ENCODE results near the gene SP140L. TPM values are rescaled to one million over a fixed set of nuclear protein-coding genes. Genes with fewer than 3 reads are reported as not detected.
"Not testable (repeated sequence)": the region's sequence is repeated elsewhere in the genome, so short reads cannot be mapped to it uniquely, and the experiment has no call there.

Gene SP140L
- polyA plus RNA-seq, 1 donor: 5.4 TPM

DNA sequence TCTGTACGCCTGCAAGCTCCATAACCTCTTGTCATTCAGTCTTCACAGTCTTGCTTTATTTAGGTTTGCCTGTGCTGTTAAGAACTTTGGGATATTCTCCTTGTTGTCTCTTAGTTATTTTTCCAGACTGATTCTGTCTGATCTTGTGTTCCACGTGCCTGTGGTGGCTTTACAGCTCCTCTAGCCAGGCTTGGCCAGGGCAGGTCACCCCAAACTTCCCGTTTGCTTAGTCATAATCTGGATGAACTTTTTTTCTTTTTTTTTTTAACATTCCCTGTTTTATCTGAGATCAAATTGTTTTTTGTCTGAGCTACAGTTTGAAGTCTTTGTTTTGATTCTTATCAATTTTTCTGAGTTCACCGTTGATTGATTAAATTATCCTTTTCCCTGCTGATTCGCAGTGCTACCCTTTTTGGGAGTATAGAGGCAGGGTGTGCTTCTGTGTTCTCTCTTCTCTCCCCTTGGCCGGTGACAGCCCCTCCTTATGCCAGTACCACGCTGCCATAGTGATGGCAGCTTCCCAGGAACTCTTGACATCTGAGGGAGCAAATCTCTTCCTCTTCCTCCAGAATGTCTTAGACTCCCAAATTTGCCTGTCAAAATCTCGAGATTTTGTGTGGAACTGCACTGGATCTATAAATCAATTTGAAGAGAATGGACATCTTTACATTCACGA, 91.5 kb downstream of the SP140L start:
- no peak for DNase-seq (ENCODE audit: low read depth)

DNA sequence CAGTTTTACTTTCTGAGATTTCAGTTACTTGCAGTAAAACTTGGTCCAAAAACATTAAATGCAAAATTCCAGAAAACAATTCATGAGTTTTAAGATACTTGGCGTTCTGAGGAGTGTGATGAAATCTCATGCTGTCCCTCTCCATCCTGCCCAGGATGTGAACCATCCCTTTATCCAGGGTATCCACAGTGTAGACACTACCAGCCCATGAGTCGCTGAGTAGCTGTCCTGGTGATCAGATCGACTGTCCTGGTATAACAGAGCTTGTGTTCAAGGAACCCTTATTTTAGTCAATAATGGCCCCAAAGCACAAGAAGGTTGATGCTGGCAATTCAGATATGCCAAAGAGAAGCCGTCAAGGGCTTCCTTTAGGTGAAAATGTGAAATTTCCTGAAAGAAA, 92.2 kb downstream of the SP140L start:
- no peak for DNase-seq (ENCODE audit: low read depth)

DNA sequence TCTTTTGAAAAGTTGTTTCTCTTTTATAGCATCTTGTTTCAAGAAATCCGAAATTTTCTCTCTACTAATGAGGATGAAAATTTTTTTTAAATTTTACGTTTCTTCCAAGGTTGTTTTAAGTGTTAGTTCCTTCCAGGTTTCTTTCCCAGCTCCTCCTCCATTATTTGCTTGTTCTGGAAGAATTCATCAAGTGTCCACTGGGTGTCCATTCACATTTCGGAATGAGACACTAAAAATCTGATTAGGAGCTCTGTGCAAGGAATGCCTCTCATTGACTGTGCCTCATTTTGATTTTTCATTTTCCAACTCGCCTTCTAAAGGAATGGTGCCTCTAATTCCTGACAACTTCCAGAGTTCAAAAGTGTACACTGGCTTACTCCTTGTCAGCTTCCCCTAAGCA, 95.2 kb downstream of the SP140L start:
- no peak for DNase-seq (ENCODE audit: low read depth)

DNA sequence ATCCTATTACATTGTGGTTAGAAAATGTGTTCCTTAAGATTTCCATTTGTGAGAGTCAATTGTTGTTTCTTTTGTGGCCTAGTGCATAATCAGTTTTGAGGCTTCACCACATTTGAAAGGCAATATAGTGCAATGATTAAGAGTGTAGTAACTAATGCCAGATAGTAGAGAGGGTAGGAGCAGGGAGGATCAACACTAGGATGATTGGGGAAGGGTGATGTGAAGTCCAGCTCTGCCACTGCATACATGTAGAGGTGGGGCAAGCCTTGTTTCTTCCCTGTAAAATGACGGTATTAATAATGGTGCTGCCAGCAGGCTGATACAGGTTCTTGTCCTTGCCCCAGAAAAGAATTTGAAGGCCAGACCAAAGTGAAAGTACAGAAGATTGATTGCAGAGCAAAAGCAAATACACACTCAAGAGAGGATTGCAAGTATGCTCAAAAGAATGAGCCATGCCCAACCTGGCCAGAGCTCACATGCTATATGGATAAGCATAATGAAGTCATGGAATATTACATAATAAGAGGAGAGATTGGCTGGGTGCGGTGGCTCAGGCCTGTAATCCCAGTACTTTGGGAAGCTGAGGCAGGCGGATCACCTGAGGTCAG, 97.0 kb downstream of the SP140L start:
- no peak for DNase-seq (ENCODE audit: low read depth)

DNA sequence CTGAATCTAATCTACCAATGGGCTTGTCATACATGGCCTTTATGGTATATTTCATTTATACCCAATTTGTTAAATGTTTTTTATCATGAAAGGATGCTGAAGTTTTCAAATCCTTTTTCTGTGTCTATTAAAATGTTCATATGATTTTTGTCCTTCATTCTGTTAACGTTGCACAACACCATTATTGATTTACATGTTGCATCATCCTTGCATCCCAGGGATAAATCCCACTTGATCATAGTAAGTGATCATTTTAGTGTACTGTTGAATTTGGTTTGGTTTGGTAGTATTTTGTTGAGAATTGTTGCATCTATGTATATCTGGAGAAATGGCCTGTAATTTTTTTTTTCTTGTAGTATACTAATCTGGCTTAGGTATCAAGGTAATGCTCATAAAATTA, 98.4 kb downstream of the SP140L start:
- DNase-seq (ENCODE audit: low read depth): no peak

DNA sequence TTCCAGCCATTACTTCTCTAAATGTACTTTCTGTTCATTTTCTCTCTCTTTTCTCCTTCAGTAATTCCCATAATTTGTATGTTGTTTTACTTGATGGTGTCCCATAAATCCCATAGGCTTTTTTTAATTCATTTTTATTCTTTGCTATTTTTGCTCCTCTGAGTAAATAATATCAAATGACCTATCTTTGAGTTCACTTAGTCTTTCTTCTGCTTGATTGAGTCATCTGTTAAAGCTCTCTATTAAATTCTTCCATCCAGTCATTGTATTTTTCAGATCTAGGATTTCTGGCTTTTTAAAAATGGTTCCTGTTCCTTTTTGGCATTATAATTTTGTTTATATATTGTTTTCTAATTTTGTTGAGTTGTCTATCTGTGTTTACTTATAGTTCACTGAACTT, 102.5 kb downstream of the SP140L start:
- no peak for DNase-seq (ENCODE audit: low read depth)

DNA sequence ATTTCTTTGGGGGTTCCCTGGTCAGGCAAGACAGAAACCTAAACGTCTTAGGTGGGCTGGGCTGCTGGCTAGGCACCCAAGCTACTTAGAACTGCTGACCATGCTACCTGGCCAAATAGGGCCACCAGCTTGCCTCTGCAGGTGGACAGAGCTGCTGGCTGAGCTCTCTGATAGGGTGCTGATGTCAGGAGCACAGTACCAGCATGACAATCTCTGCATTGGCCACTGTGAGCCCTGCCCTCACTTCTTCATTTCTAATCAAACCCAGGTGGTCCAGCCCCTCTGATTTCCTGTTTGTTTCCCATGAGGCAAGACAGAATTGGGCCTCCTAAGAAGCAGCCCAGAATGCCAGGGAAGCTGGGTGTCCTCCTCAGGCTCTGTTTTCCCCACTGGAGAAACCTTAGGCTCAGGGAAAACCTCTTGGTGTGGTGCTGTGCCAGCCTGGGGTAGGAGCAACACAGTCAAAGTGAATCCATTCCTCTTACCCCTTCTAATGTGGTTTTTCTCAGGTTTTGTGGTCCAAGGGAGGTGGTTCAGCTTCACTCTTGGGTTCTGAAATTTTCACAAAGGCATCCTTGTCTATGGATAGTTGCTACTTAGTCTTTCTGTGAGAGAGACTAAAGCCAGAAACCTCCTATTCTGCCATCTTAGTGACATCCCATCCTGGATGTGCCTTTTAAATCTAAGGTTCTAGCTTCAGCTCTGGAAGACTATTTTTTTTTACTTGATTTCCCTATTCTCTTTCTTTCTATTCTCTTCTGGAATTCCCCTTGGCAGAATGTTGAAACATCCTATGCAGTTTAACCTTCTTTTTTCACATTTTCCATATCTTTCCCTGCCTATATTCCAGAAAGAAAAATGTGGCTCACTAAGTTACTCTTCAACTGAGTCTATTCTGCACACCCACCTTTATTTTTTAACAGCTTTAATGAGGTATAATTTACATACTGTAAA, 104.2 kb downstream of the SP140L start:
- DNase-seq (ENCODE audit: low read depth): no peak

DNA sequence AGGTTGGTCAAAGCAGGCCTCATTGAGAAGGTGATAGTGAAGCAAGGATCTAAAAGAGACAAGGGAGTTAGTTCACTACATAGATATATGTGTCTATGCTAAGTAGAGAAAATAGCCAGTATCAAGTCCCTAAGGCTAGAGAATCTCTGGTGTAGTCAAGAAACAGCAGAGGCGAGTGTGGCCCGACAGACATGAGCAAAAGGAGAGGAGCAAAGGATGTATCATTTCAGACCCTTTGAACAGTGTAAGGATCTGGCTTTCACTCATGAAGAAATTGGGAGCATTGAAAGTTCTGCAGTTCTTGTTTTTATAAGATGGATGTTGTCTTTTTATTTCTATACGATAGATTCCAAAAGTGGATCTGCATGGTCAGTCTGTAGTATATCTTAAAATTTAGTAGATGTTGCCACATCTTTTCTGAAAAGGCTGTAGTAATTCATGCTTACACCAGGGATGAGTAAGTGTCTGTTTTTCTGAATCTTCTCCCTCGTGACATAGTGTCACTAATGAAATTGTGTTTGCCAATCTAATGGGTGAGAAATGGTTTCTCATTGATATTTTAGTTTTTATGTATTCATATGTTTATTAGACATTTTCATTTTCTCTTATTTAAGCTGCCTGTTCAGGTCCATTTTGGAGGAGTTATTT, 107.8 kb downstream of the SP140L start:
- DNase-seq (ENCODE audit: low read depth): no peak

DNA sequence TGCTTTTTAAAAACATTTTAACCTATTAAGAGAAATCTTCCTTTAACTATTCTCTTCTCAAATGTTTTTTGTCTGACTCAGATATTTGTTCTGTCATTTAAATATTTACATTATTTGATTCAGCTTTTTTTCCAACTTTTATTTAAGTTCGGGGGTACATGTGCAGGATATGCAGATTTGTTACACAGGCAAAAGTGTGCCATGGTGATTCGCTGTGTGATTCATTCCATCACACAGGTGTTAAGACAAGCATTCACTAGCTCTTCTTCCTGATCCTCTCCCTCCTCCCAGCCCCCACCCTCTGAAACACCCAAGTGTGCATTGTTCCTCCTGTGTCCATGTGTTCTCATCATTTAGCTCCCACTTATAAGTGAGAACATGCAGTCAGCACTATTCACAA, 108.4 kb downstream of the SP140L start:
- DNase-seq (ENCODE audit: low read depth): no peak

DNA sequence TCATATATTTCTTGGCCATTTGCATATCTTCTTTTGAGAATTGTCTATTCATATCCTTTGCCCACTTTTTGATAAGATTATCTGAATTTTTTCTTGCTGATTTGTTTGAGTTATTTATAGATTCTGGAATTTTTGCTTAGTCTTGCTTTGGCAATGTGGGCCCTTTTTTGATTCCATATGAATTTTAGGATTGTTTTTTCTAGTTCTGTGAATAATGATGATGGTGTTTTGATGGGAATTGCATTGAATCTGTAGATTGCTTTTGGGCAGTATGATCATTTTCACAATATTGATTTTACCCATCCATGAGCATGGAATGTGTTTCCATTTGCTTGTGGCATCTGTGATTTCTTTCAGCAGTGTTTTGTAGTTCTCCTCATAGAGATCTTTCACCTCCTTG, 112.1 kb downstream of the SP140L start:
- not testable (repeated sequence) for DNase-seq (ENCODE audit: low read depth)

DNA sequence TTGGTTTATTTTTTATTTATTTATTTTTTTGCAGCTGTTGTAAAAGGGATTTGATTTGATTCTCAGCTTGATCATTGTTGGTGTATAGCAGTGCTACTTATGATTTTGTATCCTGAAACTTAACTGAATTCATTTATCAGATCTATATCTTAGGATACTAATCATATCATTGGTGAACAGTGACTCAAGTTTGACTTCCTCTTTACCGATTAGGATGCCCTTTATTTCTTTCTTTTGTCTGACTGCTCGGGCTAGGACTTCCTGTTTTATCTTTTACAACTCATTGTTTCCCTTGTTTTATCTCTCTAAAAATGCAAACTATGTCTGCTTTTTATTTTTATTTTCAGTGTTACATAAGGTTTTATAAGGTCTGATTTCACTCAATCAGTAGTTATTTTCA, 112.6 kb downstream of the SP140L start:
- no peak for DNase-seq (ENCODE audit: low read depth)

DNA sequence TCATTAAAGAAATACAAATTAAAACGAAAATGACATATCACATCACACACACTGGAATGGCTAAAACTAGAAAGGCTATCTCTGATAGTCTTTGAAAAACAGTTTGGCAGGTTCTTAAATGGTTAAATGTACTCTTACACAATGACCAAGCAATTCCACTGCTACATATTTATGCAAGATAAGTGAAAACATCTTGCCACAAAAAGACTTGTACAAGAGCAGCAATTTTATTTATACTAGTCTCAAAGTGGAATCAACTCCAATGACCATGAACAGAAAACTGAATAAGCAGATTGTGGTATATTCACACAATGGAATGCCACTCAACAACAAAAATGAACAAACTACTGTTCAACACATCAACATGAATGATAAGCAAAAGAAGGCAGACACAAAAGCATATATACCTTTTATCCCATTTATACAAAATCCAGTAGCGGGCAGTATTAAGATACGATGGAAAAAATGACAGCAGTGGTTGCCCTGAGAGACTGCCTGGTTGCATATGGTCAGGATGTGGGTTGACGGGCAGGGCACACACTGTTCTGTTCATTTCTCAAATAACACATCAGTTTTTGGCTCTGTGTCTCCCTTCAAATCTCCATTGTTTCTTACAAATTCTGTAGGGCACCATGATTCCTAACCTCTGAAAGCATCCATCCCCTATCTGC, 114.4 kb downstream of the SP140L start:
- no peak for DNase-seq (ENCODE audit: low read depth)

DNA sequence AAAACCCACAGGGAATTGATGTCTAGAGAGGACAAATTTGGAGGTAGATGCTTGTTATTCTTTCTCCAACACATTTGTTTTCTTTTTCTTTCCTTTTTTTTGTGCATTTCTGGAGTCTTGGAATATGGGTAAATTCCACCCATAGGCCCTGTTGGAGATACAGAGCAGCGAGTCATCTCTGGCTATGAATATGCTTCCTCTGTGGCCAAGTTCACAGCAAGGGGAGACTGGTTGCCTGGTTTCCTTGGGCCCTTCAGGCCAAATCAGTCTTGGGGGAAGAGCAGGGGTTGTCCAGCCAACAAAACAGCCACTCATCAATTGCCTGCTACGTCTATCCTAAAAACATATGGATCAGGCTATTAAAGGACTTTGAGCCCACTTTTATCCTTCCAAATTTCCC, 116.5 kb downstream of the SP140L start:
- DNase-seq (ENCODE audit: low read depth): no peak

DNA sequence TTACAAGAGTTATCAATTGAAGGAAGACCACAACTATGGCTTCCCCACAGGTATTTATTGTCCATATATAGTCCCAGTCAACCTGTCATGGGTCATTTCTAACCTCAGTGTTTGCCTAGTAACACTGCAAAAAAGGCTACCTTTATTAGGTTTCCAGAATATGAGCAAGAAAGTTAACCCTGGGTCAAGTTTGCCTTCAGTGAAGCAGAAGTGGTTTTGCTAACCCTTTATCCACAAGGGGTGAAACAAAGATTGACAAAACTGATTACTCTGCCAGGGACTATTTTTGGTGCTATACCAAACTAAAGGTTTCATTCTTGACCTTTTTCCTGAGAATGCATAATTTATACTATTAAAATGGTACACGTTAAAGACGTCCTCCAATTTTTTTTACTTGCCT, 117.8 kb downstream of the SP140L start:
- no peak for DNase-seq (ENCODE audit: low read depth)

DNA sequence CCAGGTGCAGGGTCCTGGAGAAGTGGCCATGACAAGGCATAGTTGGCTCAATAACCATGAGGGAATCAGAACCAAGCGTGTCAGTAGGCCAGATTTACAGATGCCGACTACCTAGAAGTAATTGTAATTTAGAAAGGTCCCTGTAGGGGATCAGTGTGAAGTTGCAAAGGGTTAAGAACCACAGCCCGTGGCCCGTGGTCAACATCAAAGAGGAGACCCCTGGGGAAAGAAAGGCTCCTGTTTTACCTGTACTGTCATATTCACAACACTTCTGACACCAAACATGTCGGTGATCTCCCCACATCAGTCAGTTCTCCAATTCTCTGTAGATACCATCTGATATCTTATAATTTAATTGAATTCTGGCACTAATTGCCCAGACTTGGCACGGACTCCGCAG, 120.0 kb downstream of the SP140L start:
- no peak for DNase-seq (ENCODE audit: low read depth)

DNA sequence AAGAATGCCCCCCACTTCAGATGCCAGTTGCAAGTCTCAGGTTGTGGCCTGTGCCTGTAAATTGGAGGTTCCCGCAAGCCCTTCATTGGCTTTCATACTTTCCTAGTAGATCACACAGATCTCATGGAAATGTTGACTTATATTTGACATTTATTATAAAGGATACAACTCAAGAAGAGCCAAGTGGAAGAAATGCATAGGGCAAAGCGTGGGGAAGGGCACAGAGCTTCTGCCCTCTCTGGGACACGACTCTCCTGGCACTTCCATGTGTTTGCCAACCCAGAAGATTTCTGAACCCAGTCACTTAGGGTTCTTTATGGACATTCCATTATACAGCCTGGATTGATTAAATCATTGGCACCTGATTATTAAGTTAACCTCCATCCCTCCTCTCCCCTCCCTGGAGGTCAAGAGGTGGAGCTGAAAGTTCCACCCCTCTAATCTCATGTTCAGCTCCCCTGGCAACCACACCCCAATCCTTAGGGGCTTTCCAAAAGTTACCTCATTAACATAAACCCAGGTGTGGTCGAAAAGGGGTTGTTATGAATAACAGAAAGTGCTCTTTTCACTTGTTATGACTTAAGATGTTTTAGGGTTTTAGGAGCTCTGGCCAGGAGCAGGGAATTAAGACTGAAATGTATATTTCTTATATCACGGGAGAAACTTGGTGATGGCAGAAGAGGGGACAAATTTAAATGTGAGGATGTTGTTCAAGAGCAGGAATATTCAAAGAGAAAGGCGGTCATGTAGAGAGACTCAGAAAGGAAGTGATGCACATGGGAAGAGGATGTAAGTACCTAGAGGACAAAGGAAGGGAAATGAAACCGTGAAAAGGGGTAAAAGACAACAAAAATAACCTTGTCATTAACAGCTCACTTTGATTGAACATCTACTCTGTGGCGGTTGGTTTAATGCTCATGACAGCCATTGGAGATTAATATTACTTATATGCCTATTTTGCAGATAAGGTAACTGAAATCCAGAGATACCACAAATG, 120.8 kb downstream of the SP140L start:
- DNase-seq (ENCODE audit: low read depth): no peak

DNA sequence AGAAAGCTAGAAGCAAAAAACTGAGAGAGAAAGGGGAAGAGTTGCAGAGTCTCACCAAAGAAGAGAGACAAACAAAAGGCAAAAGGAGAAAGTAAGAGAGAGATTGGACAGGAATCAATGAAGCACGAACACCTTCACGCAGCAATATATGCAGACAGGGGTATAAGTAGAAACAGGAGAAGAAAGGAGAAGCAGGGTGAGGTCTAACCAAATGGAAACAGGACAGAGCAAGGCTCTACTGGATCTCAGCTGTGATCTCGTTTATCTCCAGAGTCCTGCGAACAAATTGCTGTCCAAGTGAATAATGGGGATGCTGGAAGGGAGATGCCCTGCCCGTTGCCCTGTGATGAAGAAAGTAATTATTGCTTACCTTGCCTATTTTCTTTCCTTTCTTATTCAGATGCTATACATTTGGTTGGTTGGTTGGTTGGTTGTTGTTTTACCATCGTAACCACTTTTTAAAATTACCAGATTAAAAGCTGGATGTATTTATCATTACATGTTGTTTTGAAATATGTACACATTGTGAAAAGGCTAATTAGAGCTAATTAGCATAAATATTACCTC, 123.0 kb downstream of the SP140L start:
- no peak for DNase-seq (ENCODE audit: low read depth)

DNA sequence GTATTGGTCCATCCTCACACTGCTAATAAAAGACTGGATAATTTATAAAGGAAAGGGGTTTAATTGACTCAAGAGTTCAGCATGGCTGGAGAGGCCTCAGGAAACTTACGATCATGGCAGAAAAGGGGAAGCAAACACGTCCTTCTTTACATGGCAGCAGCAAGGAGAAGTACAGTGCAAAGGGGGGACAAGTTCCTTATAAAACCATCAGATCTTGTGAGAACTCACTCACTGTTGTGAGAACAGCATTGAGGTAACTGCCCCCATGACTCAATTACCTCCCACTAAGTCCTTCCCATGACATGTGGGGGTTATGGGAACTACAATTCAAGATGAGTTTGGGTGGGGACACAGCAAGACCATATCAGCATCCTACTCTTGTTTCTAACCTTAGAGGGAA, 126.0 kb downstream of the SP140L start:
- DNase-seq (ENCODE audit: low read depth): no peak

All from forelimb muscle (tissue), 1 donor.